HG03457 (cell line): Measurements from ENCODE around the gene COL25A1.
"Not testable (repeated sequence)": the region's sequence is repeated elsewhere in the genome, so short reads cannot be mapped to it uniquely, and the experiment has no call there.

Experiments
- ATAC-seq: cut with Tn5 transposase; IDR thresholded peaks from one replicate; pipeline ENCODE4 v1.9.1; 2021; ENCODE audit warnings: moderate number of reproducible peaks; ENCODE audit not compliant: unreplicated experiment

Gene COL25A1

DNA sequence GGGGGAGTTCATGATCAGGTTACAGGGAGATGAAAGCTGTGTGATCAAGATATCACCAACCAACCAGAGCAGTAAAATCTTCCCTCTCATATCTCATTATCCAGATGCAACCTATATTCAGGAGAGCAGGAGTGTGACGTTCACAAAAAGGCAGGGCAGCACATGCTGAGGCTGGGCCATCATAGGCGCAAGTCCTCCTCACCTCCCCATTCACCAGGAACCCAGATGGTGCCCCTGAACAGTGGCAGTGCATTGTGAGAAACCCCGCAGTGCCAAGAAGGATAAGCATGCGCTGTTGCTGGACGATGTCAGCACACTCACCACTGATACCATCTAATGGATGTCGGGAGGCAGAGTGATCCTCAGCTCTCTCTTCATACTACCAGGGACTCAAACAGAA is 170.9 kb downstream of the COL25A1 start:
- ATAC-seq = no peak

DNA sequence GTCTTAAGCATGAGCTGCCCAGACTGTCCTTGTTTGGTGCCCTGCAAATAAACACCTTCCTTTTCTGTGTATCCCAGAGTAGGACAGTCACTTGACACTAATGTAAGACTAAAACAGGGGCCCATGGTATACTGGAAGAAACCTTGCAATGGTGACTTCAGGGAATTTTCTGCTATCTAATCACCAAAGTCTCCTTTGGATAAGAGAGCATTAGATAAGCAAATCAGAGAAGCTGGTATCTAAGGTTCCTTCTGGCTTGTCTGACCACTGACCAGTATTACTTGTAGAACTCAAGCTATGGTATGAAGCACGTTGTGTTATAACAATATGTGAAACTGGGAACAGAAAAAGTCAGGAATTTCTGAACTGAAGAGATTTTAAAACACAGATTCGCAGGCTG is 173.9 kb downstream of the COL25A1 start:
- no peak for ATAC-seq

DNA sequence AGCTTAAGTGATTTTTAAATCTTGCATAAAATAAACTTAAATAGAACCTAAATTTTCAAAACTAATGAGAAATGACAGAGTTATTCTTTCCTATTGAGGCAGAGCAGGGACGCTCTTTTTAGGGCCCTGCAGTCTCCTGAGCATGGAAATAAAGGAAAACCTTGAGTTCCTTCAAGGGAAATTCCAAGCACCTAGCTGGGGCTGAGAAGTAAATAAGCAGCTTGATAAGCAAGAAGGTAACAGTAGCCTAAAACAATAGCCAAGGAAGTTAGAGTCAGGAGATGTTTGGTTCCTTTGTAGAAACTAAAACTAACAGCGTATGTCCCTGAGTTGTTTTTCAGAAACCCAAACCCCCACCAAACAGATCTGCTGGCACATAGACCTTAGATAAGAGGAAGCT is 174.6 kb downstream of the COL25A1 start:
- no peak for ATAC-seq

DNA sequence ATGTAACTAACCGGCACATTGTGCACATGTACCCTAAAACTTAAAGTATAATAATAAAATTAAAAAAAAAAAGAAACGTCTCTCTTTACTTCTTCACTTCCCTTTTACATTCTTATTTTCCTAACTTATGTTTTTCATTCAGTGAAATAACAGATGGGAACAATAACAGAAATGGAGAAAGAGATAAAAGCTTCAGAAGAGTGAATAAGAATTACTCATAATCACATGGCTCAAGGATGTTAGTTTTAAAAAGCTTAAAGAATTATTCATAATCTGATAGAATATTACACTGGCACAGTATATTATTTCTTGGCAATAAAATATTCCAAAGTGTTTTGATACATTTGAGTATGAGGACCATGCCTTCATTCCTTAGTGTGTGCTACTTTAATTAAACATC is 175.6 kb downstream of the COL25A1 start:
- no peak for ATAC-seq

- no peak for ATAC-seq
These were observed 177.4 kb downstream of the COL25A1 start for GRCh38 chr4:109125084-109125483.

- ATAC-seq = no peak
These were observed 178.5 kb downstream of the COL25A1 start for GRCh38 chr4:109123951-109124350.

GRCh38 chr4:109121561-109121960 is 180.9 kb downstream of the COL25A1 start:
- ATAC-seq = no peak

GRCh38 chr4:109119852-109120251 is 182.6 kb downstream of the COL25A1 start:
- no peak for ATAC-seq

- no peak for ATAC-seq
These were observed 183.8 kb downstream of the COL25A1 start for GRCh38 chr4:109118635-109119034.

GRCh38 chr4:109114501-109114900 is 188.0 kb downstream of the COL25A1 start:
- ATAC-seq = no peak

DNA sequence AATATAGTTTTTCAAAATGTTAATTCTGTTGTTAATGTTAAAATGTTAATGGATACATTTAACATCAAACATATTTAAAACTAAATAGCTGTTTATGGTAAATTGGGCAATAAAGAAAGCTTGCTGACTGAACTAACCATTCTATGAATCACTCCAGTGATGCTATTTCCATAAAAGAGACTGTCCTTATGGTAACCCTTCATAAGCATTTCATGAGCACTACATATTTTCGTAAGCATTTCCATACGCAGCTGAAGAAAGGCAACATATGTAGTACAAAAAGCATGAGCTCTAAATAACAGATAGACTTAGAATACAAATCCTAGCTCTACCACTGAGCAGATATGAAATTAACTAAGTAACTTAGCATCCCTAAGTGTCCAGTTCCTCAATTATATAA is 188.9 kb downstream of the COL25A1 start:
- ATAC-seq = no peak

GRCh38 chr4:109111031-109111430 is 191.4 kb downstream of the COL25A1 start:
- ATAC-seq = no peak

DNA sequence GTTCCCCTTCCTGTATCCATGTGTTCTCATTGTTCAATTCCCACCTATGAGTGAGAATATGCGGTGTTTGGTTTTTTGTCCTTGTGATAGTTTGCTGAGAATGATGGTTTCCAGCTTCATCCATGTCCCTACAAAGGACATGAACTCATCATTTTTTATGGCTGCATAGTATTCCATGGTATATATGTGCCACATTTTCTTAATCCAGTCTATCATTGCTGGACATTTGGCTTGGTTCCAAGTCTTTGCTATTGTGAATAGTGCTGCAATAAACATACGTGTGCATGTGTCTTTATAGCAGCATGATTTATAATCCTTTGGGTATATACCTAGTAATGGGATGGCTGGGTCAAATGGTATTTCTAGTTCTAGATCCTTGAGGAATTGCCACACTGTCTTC is 194.2 kb downstream of the COL25A1 start:
- not testable (repeated sequence) for ATAC-seq

DNA sequence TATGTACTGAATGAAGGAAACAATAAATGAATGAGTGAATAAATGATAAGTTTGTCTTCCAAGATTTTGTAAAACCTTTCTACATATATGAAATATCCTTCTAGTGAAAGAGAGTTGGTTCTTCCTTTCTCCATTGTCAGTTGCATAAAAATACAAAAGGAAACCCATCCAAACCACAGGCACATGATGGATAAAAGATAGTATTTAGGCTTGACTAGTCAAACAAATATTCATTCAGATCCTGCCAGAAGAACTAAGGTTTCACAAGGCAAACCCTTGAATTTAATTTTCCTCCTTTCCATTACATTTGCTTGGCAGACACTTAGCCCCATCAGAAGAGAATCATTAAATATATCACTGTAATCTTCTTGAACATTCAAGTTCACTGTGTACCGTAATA is 208.4 kb downstream of the COL25A1 start:
- ATAC-seq = no peak

GRCh38 chr4:109091727-109092409 is 210.6 kb downstream of the COL25A1 start:
- ATAC-seq = no peak

DNA sequence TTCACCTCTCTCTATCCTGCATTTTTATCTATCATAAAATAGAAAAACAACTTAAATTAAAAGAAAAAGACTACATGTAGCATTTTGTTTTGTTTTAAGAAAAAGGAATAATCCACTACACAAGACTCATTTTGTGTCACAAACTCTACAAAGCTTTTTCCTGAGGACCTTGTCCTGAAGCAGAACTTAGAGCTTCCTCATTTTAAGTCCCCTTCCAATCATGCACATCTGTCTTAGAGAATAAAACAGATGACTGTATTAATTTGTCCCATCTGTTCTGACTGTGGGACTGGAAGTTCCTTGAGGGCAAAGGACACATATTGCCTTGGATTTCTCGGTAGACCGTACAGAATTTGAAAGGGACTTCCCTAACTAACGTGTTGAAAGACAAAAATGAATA is 218.5 kb downstream of the COL25A1 start:
- ATAC-seq = no peak

GRCh38 chr4:109079731-109080130 is 222.7 kb downstream of the COL25A1 start:
- no peak for ATAC-seq

DNA sequence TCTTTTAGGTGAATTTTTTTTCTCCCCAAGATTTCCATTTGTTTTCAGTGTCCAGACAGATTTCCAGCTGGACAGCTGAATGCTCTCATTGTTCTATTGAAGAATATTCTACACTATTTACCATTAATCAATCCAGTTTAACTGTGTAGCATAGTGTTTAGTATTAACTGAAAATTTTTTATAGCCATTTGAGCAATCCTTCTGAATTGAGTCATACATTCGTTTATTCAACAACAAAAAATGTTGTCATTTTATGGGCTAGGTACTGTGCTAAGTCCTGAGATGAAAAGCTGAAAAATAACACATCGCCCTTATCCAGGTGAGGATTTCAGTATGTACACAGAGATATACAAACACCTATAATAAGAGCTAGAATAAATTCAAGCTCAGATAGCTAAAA is 223.3 kb downstream of the COL25A1 start:
- no peak for ATAC-seq

- no peak for ATAC-seq
These were observed 223.7 kb downstream of the COL25A1 start for GRCh38 chr4:109078724-109079123.

DNA sequence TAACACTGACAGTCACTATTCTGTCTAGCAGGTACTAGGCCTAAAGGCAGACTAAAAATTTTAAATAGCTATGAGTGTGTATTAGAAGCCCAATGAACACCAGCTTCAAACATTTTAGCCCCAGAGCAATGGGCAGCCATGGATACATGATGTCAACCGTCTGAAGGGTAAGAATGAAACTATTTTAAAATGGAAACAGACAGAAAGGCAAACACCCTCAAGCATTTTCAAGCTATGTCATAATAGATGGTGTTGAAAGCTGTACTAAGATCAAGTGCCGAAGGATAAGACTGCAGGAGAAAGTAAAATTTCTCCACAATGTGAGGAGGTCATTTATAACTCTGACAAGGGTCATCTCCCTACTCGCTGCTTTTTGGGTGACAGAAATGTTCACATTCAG is 225.0 kb downstream of the COL25A1 start:
- ATAC-seq = no peak

- ATAC-seq = not testable (repeated sequence)
These were observed 225.7 kb downstream of the COL25A1 start for GRCh38 chr4:109076709-109077108.

- ATAC-seq = no peak
These were observed 226.8 kb downstream of the COL25A1 start for GRCh38 chr4:109075621-109076020.

GRCh38 chr4:109072595-109072994 is 229.9 kb downstream of the COL25A1 start:
- no peak for ATAC-seq
